Measurements from ENCODE around the gene SHISA5.

DNA sequence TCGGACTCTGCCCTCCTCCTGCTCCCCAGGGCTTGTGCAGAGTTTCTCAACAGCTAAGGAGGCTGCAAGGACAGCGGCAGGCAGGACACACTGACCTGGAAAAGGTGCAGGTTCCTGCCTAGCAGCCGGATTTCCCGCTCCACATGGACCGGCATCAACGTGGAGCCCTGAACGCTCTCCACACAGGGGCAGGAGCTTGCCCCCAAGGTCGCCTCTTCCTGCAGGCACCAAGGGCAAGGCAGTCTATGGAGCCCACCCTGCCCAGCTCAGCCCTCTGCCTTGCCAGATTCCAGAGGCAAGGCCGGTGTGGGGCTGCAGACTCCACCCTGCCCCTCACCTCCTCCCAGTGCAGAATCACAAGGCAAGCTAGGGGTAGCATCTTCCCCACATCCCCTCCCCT is 84.8 kb downstream of the SHISA5 start:
- no peak for TF ChIP-seq CEBPB (IDR thresholded peaks at IDR 0.05; ENCODE audit: low read depth, low read length)
- no peak for TF ChIP-seq BHLHE40 (IDR thresholded peaks at IDR 0.05; ENCODE audit: low read depth, low read length)
- TF ChIP-seq, protein P1, sequence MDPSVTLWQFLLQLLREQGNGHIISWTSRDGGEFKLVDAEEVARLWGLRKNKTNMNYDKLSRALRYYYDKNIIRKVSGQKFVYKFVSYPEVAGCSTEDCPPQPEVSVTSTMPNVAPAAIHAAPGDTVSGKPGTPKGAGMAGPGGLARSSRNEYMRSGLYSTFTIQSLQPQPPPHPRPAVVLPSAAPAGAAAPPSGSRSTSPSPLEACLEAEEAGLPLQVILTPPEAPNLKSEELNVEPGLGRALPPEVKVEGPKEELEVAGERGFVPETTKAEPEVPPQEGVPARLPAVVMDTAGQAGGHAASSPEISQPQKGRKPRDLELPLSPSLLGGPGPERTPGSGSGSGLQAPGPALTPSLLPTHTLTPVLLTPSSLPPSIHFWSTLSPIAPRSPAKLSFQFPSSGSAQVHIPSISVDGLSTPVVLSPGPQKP (IDR thresholded peaks at IDR 0.05; ENCODE audit: borderline replicate concordance, low read depth, low read length), result no peak
- no peak for TF ChIP-seq RAD21 (IDR thresholded peaks at IDR 0.05; ENCODE audit: low read length)
- TF ChIP-seq, protein P2, sequence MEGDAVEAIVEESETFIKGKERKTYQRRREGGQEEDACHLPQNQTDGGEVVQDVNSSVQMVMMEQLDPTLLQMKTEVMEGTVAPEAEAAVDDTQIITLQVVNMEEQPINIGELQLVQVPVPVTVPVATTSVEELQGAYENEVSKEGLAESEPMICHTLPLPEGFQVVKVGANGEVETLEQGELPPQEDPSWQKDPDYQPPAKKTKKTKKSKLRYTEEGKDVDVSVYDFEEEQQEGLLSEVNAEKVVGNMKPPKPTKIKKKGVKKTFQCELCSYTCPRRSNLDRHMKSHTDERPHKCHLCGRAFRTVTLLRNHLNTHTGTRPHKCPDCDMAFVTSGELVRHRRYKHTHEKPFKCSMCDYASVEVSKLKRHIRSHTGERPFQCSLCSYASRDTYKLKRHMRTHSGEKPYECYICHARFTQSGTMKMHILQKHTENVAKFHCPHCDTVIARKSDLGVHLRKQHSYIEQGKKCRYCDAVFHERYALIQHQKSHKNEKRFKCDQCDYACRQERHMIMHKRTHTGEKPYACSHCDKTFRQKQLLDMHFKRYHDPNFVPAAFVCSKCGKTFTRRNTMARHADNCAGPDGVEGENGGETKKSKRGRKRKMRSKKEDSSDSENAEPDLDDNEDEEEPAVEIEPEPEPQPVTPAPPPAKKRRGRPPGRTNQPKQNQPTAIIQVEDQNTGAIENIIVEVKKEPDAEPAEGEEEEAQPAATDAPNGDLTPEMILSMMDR (conservative IDR thresholded peaks at IDR 0.05; ENCODE audit: low read depth, low read length), result no peak
- TF ChIP-seq, protein P3, sequence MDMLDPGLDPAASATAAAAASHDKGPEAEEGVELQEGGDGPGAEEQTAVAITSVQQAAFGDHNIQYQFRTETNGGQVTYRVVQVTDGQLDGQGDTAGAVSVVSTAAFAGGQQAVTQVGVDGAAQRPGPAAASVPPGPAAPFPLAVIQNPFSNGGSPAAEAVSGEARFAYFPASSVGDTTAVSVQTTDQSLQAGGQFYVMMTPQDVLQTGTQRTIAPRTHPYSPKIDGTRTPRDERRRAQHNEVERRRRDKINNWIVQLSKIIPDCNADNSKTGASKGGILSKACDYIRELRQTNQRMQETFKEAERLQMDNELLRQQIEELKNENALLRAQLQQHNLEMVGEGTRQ (IDR thresholded peaks at IDR 0.05; ENCODE audit: low read depth, low read length), result no peak
- TF ChIP-seq POLR2A (IDR thresholded peaks at IDR 0.05; ENCODE audit: low read depth, low read length), result no peak
- TF ChIP-seq FOS (IDR thresholded peaks at IDR 0.05; ENCODE audit: low read depth, low read length), result no peak
- no peak for TF ChIP-seq NFE2L2 (IDR thresholded peaks at IDR 0.05; ENCODE audit: low read depth, low read length)
